CD4-positive, alpha-beta T cell treated with Interleukin-4 for 1 hour (primary cell): ENCODE data around the gene FHOD3.

Experiments used
- DNase-seq, 2 donors: peaks; one replicate each; pipeline ENCODE4 v3.0.0-alpha.2; 2020 to 2022

Gene FHOD3

DNA sequence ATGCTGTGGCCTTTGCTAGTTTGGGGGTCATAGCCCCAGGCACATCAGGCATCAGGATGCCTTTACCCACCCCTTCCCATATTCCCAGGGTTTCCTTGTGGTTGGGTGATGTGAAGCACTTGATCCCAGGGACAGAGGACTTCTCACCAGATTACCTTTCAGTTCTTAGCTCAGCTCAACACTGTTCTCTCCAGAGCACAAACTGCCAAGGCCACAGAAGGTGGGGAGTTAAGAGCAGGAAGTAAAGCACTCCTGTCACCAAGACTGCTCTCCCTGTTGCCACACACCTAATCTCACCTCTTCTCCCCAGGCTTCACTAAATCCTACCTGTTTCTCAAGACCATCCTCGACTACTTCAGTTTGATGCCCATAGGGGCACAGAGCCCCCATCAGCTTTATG lies 25.9 kb downstream of the FHOD3 start:
- DNase-seq: no peak

DNA sequence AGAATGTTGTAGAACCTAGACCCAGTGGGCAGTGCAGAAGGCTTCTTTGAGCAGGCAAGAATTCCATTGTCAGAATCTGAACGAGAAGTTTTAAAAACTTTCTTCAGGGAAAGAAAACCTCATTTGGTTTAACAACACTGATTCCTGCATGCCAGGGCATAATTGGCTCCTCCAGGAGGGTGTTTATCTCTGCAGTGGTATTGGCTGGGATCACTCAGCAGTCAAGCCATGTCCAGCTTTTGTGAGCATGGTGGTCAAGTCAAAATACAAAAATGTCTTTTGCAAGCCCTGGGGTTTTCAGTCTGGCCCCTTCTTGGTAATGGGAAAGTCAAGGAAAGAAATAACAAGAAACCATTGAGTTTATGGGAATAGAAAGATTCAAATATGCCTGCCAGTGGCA lies 28.3 kb downstream of the FHOD3 start:
- no peak for DNase-seq

DNA sequence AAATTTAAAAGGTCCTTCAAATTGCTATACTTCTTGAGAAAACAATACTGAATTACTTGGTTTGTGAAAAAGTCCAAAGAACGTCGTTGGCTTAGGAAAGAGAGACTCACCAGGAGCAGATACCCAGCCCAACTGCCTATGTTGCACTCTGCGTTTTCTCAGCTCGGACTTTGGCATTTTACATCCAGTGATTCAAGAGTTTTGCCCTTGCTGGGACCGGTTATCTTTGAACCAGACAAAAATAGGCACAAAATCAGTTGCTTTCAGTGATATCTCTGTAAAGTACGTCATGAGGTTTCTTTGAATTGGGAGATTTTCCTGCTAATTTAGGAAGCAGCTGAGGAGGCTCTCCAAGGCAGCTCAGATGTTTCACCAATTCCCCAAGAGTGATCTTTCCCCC lies 29.3 kb downstream of the FHOD3 start:
- DNase-seq: no peak

GRCh38 chr18:36327352-36328316 lies 30.1 kb downstream of the FHOD3 start:
- no peak for DNase-seq

- no peak for DNase-seq
These were observed 30.9 kb downstream of the FHOD3 start for GRCh38 chr18:36328385-36328858.

- DNase-seq: no peak
These were observed 31.4 kb downstream of the FHOD3 start for GRCh38 chr18:36328916-36329315.

- no peak for DNase-seq
These were observed 32.3 kb downstream of the FHOD3 start for GRCh38 chr18:36329684-36330434.

DNA sequence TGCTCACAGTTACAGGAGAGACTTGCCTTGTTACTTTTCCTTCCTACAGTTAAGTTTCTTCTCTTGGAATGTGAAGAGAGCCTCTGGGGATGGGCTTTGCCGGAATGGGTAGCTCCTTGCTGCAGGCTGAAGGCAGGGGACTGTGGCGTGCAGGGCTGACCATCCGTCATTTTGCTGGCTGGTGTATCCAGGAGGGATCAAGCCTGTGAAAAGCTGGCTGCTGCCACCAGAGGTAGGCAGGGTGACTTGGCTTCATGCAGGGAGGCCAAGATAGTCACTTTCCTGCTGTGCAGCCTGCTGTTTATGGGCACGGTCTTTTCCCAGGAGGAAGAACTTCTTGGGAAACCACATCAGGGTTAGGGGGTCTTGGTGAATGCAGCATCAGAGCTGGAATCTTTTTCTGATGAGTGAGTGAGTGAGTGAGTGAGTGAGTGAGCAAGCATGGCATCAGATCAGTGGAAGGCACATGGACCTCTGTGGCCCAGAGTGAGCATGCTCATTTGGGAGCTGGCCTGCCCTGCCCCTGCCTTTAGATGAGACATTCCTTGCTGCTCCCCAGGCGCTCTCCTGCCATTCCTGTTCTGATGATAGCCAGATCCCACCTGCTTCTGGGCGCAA lies 33.0 kb downstream of the FHOD3 start:
- no peak for DNase-seq

DNA sequence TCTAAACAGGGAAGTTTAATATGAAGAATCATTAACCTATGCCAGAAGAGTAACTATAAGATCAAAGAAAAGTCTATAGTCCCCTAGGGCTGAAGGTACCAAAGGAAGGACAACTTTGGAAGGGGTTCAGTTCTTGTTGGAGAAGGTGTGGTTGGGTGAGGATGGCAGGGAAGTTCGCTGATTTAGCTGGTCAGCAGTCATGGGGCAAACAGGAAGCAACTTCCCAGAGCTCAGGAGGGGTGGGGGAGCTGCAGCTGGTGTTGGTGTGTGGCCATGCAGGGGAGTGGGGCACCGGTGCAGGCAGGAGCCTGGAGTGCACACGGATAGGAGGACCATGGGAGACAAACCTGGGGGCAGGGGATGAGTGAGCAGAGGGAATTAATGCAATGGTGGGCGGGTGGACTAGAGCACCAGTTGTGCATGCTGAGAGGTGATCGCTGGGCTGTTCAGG lies 34.0 kb downstream of the FHOD3 start:
- no peak for DNase-seq

DNA sequence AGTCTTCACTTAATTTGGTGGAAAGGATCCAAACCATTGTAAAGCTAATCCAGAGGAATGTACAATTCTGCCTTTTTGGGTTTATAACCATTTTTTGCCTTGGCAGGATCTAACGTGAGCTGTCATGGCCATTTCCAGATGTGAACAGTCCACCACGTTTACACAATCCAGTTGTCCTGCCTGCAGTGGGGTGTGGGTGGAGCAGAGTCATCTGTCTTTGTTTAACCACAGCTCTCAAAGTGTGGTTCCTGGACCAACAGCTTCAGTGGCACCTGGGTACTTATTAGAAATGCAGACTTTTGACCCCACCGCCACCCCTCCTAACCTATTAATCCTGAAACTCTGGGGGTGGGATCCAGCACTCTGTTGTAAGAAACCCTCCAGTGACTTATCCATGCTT lies 35.9 kb downstream of the FHOD3 start:
- DNase-seq: no peak

GRCh38 chr18:36334798-36335197 lies 37.3 kb downstream of the FHOD3 start:
- no peak for DNase-seq

- DNase-seq: no peak
These were observed 38.2 kb downstream of the FHOD3 start for GRCh38 chr18:36335476-36336279.

GRCh38 chr18:36337679-36338402 lies 40.3 kb downstream of the FHOD3 start:
- DNase-seq: no peak

DNA sequence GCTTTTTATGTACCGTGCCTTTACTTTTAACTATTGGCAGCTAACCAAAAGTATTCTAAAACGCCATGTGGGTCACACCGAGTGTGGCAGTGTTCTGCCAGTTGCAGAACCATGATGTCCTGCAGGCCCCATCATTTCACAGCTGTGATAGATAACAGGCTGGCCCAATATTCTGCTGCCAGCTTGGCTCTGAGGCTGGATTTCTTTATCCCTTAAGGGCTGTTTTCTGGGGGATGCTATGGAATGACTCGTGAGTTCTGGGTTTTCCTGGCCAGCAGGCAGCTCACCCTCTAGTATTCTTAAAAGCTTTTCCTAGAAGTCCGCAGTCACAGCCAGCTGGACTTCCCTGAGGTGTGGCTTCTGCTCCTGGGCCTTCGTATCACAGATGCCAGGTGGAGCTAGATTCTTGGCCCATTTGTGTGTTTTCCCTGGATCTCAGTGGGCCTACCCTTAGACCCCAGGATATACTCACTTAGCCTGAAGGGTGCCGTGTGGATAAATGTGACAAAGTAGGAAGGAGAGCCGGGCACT lies 41.0 kb downstream of the FHOD3 start:
- no peak for DNase-seq

DNA sequence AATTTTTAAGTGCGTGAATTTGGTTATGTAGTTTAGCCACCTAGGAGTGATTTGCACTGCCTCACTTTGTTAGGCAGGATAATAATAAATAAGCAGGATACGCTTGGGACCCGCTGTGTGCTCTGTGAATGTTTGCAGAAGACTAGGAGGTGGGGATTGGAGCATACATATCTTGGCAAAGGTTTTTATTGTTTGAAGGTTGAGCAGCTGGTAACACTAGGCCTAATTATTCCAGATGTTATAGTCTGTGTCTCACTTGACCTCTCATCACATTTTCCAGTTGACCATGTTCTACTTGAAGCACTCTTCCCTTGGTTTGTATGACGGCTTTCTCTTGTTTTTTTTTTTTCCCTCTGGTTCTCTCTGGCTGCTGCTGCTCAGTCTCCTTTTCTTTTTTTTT lies 42.7 kb downstream of the FHOD3 start:
- no peak for DNase-seq

DNA sequence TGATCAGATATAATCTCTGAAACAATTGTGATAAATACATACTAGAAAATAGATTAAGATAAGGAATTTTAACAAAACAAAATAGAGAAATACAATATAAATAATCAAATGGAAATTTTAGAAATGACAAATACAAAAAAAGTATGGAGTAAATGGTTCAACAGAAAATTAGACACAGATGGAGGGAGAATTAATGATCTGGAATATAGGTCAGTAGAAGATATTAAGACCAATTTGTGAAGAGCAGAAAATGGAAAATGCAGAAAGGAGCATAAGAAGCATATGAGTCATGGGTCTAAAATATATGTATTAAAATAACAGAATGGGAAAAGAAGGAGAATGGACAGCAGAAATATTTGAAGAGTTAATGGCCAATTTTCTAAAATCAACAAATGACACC lies 44.4 kb downstream of the FHOD3 start:
- no peak for DNase-seq

- no peak for DNase-seq
These were observed 50.8 kb downstream of the FHOD3 start for GRCh38 chr18:36348331-36348730.

- no peak for DNase-seq
These were observed 51.5 kb downstream of the FHOD3 start for GRCh38 chr18:36348971-36349417.

DNA sequence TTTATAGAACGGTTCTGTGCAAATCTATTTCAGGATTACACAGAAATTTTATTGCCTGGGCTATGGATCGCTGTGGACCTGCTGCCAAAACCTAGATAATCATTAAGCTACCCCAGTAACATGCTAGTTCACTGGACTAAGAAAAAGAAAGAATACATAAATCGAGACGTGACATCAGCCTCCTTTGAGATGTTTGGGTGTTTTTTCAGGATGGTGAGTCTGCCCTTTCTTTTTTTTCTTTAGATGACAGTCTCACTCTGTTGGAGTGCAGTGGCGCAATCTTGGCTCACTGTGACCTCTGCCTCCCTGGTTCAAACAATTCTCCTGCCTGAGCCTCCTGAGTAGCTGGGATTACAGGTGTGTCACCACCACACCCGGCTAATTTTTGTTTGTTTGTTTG lies 52.0 kb downstream of the FHOD3 start:
- DNase-seq: no peak

DNA sequence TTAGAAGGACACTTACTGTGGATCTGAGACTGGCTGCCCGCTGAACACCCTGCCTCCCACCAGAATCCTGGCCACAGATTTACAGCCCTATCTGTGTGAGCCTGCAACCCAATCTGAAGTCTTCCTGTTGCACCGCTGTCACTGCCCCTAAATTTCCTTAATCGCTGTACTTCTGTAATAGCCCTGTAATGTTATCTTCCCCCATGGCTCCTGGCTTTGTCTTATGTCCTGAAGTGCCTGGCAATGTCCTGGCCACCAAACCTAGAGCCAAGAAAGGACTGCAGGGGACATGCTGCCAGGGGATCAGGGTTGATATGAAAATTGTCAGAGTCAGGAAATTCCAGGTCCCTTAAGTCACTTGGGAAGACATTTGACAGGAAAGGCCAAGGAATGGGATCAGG lies 52.7 kb downstream of the FHOD3 start:
- no peak for DNase-seq

DNA sequence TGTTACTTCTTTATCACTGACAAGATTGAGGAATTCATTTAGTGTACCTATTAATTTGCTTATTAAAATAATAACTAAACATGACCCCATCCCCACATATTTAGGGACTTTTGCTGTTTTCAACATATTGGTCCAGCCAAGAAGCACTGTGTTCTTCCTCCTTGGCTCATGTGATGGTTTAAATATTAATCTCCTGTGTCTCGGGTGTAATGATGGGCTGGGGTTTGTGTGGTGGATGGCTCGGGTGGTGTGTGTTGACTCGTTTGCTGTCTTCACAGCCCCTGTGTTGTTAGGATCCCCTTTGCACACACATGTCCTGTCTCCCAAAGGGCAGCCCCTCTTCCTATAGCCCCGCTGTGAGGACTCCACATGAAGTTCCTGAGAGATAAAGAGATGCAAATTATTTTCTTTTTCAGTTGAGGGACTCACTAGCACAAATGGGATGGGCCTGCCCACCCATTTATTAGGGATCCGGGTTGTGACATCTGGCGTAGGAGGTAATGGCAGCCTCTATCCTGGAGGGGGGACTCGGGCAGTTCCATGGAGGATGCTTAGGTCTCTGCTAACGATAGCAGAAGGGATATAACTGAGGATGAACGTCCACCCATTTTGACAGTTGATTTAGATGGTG lies 53.4 kb downstream of the FHOD3 start:
- no peak for DNase-seq
